Loucy (cell line): ENCODE data around the gene FAM193A.

Experiments
- CTCF ChIP-seq: fragments of 200-600 bp; sonication (generic); conservative IDR thresholded peaks from 2 replicates; pipeline ENCODE4 v1.5.1; 2014; ENCODE audit warnings: mild to moderate bottlenecking, antibody characterized with exemption, low read length
- EZH2phosphoT487 ChIP-seq: fragments of 200-600 bp; IDR thresholded peaks from 2 replicates; pipeline ENCODE4 v1.6.1; 2018; ENCODE audit warnings: antibody characterized with exemption, mild to moderate bottlenecking, moderate library complexity, borderline replicate concordance

- TF ChIP-seq CTCF (no peak), EZH2phosphoT487 (no peak)
Observed at GRCh38 chr4:2643555-2643954, 107.1 kb downstream of the FAM193A start.
